Esophagus (tissue), 2 donors: Measurements from ENCODE around the gene MIPEP. TPM values are rescaled to one million over a fixed set of nuclear protein-coding genes. Genes with fewer than 3 reads are reported as not detected.

Experiments
- H3K27ac ChIP-seq, 2 donors: one replicate each; pipeline ENCODE4 v1.5.1; 2013; ENCODE audit warnings: low read depth in 2 of 2, mild to moderate bottlenecking in 2 of 2, inconsistent platforms in 1 of 2, low read length in 1 of 2, moderate library complexity in 1 of 2
- H3K27me3 ChIP-seq, 2 donors: one replicate each; pipeline ENCODE4 v1.6.1; 2013; ENCODE audit warnings: low read length in 2 of 2, control low read depth in 1 of 2, mild to moderate bottlenecking in 1 of 2; ENCODE audit not compliant: insufficient read depth in 2 of 2, control insufficient read depth in 1 of 2
- H3K36me3 ChIP-seq, 2 donors: one replicate each; pipeline ENCODE4 v1.6.1; 2013; ENCODE audit warnings: low read length in 1 of 2; ENCODE audit not compliant: control insufficient read depth in 2 of 2, insufficient read depth in 2 of 2
- H3K4me1 ChIP-seq, 2 donors: one replicate each; pipeline ENCODE4 v1.6.1; 2013; ENCODE audit warnings: low read length in 1 of 2; ENCODE audit not compliant: control insufficient read depth in 2 of 2, insufficient read depth in 2 of 2
- H3K4me3 ChIP-seq, 2 donors: one replicate each; pipeline ENCODE4 v1.5.1; 2013; ENCODE audit warnings: low read length in 2 of 2, mild to moderate bottlenecking in 2 of 2, low read depth in 1 of 2, moderate library complexity in 1 of 2
- H3K9me3 ChIP-seq, 2 donors: one replicate each; pipeline ENCODE4 v1.6.1; 2013; ENCODE audit warnings: mild to moderate bottlenecking in 2 of 2, low read depth in 1 of 2, low read length in 1 of 2, moderate library complexity in 1 of 2; ENCODE audit not compliant: control insufficient read depth in 2 of 2, insufficient read depth in 1 of 2
- WGBS, 2 donors: extraction: QIAGEN DNeasy Blood & Tissue Kit; methylation state at CpG; one replicate each; pipeline ENCODE4 v1.1.7; 2013; 5-methylcytosine and 5-hydroxymethylcytosine counted together
- polyA plus RNA-seq, 2 donors: library from polyadenylated mRNA; stranded (reverse); fragments of 200-250 nt; gene quantifications; one replicate each; pipeline ENCODE4 v1.2.3, GENCODE V29; 2013
- donor health status: healthy with polysubstance abuse.
- donor health status: Bipolar disorder and iron deficiency.

The MIPEP gene
- polyA plus RNA-seq, 2 donors = 16.3 to 16.7 TPM

GRCh38 chr13:23739596-23739995, 149.6 kb downstream of the MIPEP start:
- no peaks in the 10 kb centered on the region for H3K36me3 ChIP-seq
- H3K27me3 ChIP-seq = no peaks in the 10 kb centered on the region
- H3K9me3 ChIP-seq = no peaks in the 10 kb centered on the region
- peak overlapping the region; percentile 93 for H3K27ac ChIP-seq
- 46 to 49% methylated on average over 3 of the region's 3 CpGs for WGBS, 2 donors
- no peak overlapping the region for H3K4me3 ChIP-seq
- H3K4me1 ChIP-seq = peaks cover 2 to 13% of the 10 kb centered on the region in 2 donors

- Histone ChIP-seq H3K9me3 (no peaks in the 10 kb centered on the region), H3K4me1 (peaks cover 2 to 13% of the 10 kb centered on the region in 2 donors), H3K27me3 (no peaks in the 10 kb centered on the region), H3K36me3 (no peaks in the 10 kb centered on the region), H3K4me3 (no peak overlapping the region), H3K27ac (peak overlapping the region; percentile 23 to 38)
- 47 to 66% methylated on average over 5 of the region's 5 CpGs for WGBS, 2 donors
These were observed 152.7 kb downstream of the MIPEP start for GRCh38 chr13:23736541-23736940.

GRCh38 chr13:23735329-23735728, 153.9 kb downstream of the MIPEP start:
- H3K27ac ChIP-seq = no peak overlapping the region
- peaks cover 2 to 9% of the 10 kb centered on the region in 2 donors for H3K4me1 ChIP-seq
- H3K4me3 ChIP-seq = no peak overlapping the region
- 45 to 46% methylated on average over 2 of the region's 2 CpGs for WGBS, 2 donors
- H3K27me3 ChIP-seq = no peaks in the 10 kb centered on the region
- no peaks in the 10 kb centered on the region for H3K36me3 ChIP-seq
- no peaks in the 10 kb centered on the region for H3K9me3 ChIP-seq

- Histone ChIP-seq H3K27me3 (no peaks in the 10 kb centered on the region), H3K27ac (no peak overlapping the region)
These were observed 157.5 kb downstream of the MIPEP start for GRCh38 chr13:23731709-23732108.

GRCh38 chr13:23730251-23730650, 158.9 kb downstream of the MIPEP start:
- no peaks in the 10 kb centered on the region for H3K36me3 ChIP-seq
- H3K27ac ChIP-seq = no peak overlapping the region
- H3K27me3 ChIP-seq = no peaks in the 10 kb centered on the region
- no peaks in the 10 kb centered on the region for H3K9me3 ChIP-seq
- peaks cover 0 to 3% of the 10 kb centered on the region in 2 donors for H3K4me1 ChIP-seq
- no peak overlapping the region for H3K4me3 ChIP-seq
- WGBS, 2 donors = 75 to 91% methylated on average over 6 of the region's 6 CpGs

More at GRCh38 chr13:23731709-23732108, 157.5 kb downstream of the MIPEP start:
- H3K36me3 ChIP-seq = no peaks in the 10 kb centered on the region
- no peaks in the 10 kb centered on the region for H3K4me1 ChIP-seq
- 95 to 96% methylated on average over 3 of the region's 3 CpGs for WGBS, 2 donors
- H3K4me3 ChIP-seq = no peak overlapping the region
- no peaks in the 10 kb centered on the region for H3K9me3 ChIP-seq

GRCh38 chr13:23729531-23729930, 159.7 kb downstream of the MIPEP start:
- no peak overlapping the region for H3K27ac ChIP-seq

GRCh38 chr13:23728807-23729206, 160.4 kb downstream of the MIPEP start:
- no peak overlapping the region for H3K4me3 ChIP-seq
- WGBS, 2 donors = 64 to 72% methylated on average over 3 of the region's 3 CpGs
- H3K9me3 ChIP-seq = no peaks in the 10 kb centered on the region
- no peaks in the 10 kb centered on the region for H3K36me3 ChIP-seq
- peaks cover 0 to 3% of the 10 kb centered on the region in 2 donors for H3K4me1 ChIP-seq
- no peaks in the 10 kb centered on the region for H3K27me3 ChIP-seq
- peak overlapping the region in 1 of 2 donors; percentile 26 for H3K27ac ChIP-seq

More at GRCh38 chr13:23729531-23729930, 159.7 kb downstream of the MIPEP start:
- peaks cover 0 to 3% of the 10 kb centered on the region in 2 donors for H3K4me1 ChIP-seq
- no peak overlapping the region for H3K4me3 ChIP-seq
- no peaks in the 10 kb centered on the region for H3K36me3 ChIP-seq
- H3K27me3 ChIP-seq = no peaks in the 10 kb centered on the region
- no peaks in the 10 kb centered on the region for H3K9me3 ChIP-seq

GRCh38 chr13:23725922-23726321, 163.3 kb downstream of the MIPEP start:
- no peaks in the 10 kb centered on the region for H3K27me3 ChIP-seq
- no peak overlapping the region for H3K4me3 ChIP-seq
- H3K36me3 ChIP-seq = no peaks in the 10 kb centered on the region
- H3K27ac ChIP-seq = no peak overlapping the region
- WGBS, 2 donors = 64 to 76% methylated on average over 10 of the region's 10 CpGs
- H3K4me1 ChIP-seq = peaks cover 0 to 3% of the 10 kb centered on the region in 2 donors
- no peaks in the 10 kb centered on the region for H3K9me3 ChIP-seq

- H3K4me1 ChIP-seq = peaks cover 0 to 3% of the 10 kb centered on the region in 2 donors
- 85 to 88% methylated on average over 7 of the region's 7 CpGs for whole genome bisulfite sequencing, 2 donors
- H3K9me3 ChIP-seq = no peaks in the 10 kb centered on the region
- H3K27me3 ChIP-seq = no peaks in the 10 kb centered on the region
- H3K4me3 ChIP-seq = no peak overlapping the region
- no peaks in the 10 kb centered on the region for H3K36me3 ChIP-seq
- no peak overlapping the region for H3K27ac ChIP-seq
These were observed 164.8 kb downstream of the MIPEP start for GRCh38 chr13:23724196-23724970.

- H3K9me3 ChIP-seq = no peaks in the 10 kb centered on the region
- H3K27me3 ChIP-seq = no peaks in the 10 kb centered on the region
- no peak overlapping the region for H3K4me3 ChIP-seq
- 29 to 41% methylated on average over 1 of the region's 1 CpG for WGBS, 2 donors
- H3K4me1 ChIP-seq = peaks cover 0 to 3% of the 10 kb centered on the region in 2 donors
- H3K27ac ChIP-seq = no peak overlapping the region
- no peaks in the 10 kb centered on the region for H3K36me3 ChIP-seq
These were observed 165.7 kb downstream of the MIPEP start for GRCh38 chr13:23723471-23723870.
